SK-N-SH treated with all-trans-retinoic acid at 6 μM for 48 hours (cell line): Measurements from ENCODE around the gene CFAP157.

Source experiments
- ATAC-seq: fragments of 200-7000 bp; cut with Tn5 transposase; 3 replicates; pipeline ENCODE4 v1.9.1; 2020; ENCODE audit warnings: mild to moderate bottlenecking, moderate library complexity
- ARNTL ChIP-seq: fragments of 450-650 bp; formaldehyde crosslinking; IDR thresholded peaks from 2 replicates; pipeline ENCODE4 v1.5.0; 2020; ENCODE audit warnings: low read depth, mild to moderate bottlenecking, moderate library complexity, borderline replicate concordance
- BACH2 ChIP-seq: fragments of 250-450 bp; sonication (Bioruptor Pico); IDR thresholded peaks from 2 replicates; pipeline ENCODE4 v1.9.0; 2021; ENCODE audit warnings: mild to moderate bottlenecking, borderline replicate concordance
- CSDC2 ChIP-seq: fragments of 250-450 bp; sonication (Bioruptor Pico); IDR thresholded peaks from 2 replicates; pipeline ENCODE4 v1.5.0; 2020; ENCODE audit warnings: mild to moderate bottlenecking, moderate library complexity
- ESRRG ChIP-seq: fragments of 250-450 bp; sonication (Bioruptor Pico); IDR thresholded peaks from 2 replicates; pipeline ENCODE4 v1.6.1; 2021; ENCODE audit warnings: mild to moderate bottlenecking
- GLIS3 ChIP-seq: fragments of 250-450 bp; sonication (Bioruptor Pico); IDR thresholded peaks from 2 replicates; pipeline ENCODE4 v1.5.0; 2020; ENCODE audit warnings: mild to moderate bottlenecking, moderate library complexity
- ISL1 ChIP-seq: fragments of 250-450 bp; sonication (Bioruptor Pico); IDR thresholded peaks from 2 replicates; pipeline ENCODE4 v2.1.2; 2022; ENCODE audit warnings: mild to moderate bottlenecking, moderate library complexity
- OSR1 ChIP-seq: fragments of 250-450 bp; sonication (Bioruptor Pico); IDR thresholded peaks from 2 replicates; pipeline ENCODE4 v1.8.0; 2022; ENCODE audit warnings: moderate library complexity, mild to moderate bottlenecking, inconsistent platforms
- PATZ1 ChIP-seq: fragments of 250-450 bp; sonication (Bioruptor Pico); IDR thresholded peaks from 2 replicates; pipeline ENCODE4 v1.8.0; 2020; ENCODE audit warnings: mild to moderate bottlenecking, moderate library complexity, borderline replicate concordance
- POU6F1 ChIP-seq: fragments of 250-450 bp; sonication (Bioruptor Pico); IDR thresholded peaks from 2 replicates; pipeline ENCODE4 v1.8.0; 2021; ENCODE audit warnings: low read depth, mild to moderate bottlenecking, moderate library complexity, borderline replicate concordance
- PPARA ChIP-seq: fragments of 250-450 bp; sonication (Bioruptor Pico); IDR thresholded peaks from 2 replicates; pipeline ENCODE4 v1.5.0; 2020; ENCODE audit warnings: mild to moderate bottlenecking, borderline replicate concordance
- RARB ChIP-seq: fragments of 250-450 bp; sonication (Bioruptor Pico); IDR thresholded peaks from 2 replicates; pipeline ENCODE4 v1.8.0; 2021; ENCODE audit warnings: mild to moderate bottlenecking, moderate library complexity
- SNAI2 ChIP-seq: fragments of 250-450 bp; sonication (Bioruptor Pico); IDR thresholded peaks from 2 replicates; pipeline ENCODE4 v1.5.0; 2020; ENCODE audit warnings: mild to moderate bottlenecking, moderate library complexity
- TCF4 ChIP-seq: fragments of 250-450 bp; sonication (Bioruptor Pico); IDR thresholded peaks from 2 replicates; pipeline ENCODE4 v1.8.0; 2021; ENCODE audit warnings: mild to moderate bottlenecking, moderate library complexity, borderline replicate concordance
- TOX ChIP-seq: fragments of 250-450 bp; sonication (Bioruptor Pico); IDR thresholded peaks from 2 replicates; pipeline ENCODE4 v1.8.0; 2021; ENCODE audit warnings: mild to moderate bottlenecking, moderate library complexity, borderline replicate concordance
- ZC3H10 ChIP-seq: fragments of 250-450 bp; sonication (Bioruptor Pico); IDR thresholded peaks from 2 replicates; pipeline ENCODE4 v1.5.1; 2021; ENCODE audit warnings: mild to moderate bottlenecking, moderate library complexity
- ZFP3 ChIP-seq: fragments of 250-450 bp; sonication (Bioruptor Pico); IDR thresholded peaks from 2 replicates; pipeline ENCODE4 v1.5.0; 2020; ENCODE audit warnings: mild to moderate bottlenecking, moderate library complexity
- ZFP30 ChIP-seq: fragments of 450-650 bp; formaldehyde crosslinking; IDR thresholded peaks from 2 replicates; pipeline ENCODE4 v1.5.0; 2022; ENCODE audit warnings: mild to moderate bottlenecking, moderate library complexity
- ZNF565 ChIP-seq: fragments of 450-650 bp; formaldehyde crosslinking; conservative IDR thresholded peaks from 2 replicates; pipeline ENCODE4 v1.5.0; 2020; ENCODE audit warnings: low read depth, mild to moderate bottlenecking, moderate library complexity
- ZNF70 ChIP-seq: fragments of 450-650 bp; formaldehyde crosslinking; IDR thresholded peaks from 2 replicates; pipeline ENCODE4 v1.5.0; 2020; ENCODE audit warnings: mild to moderate bottlenecking, moderate library complexity
- ZNF8 ChIP-seq: fragments of 450-650 bp; formaldehyde crosslinking; IDR thresholded peaks from 2 replicates; pipeline ENCODE4 v1.5.0; 2020; ENCODE audit warnings: mild to moderate bottlenecking, moderate library complexity
- TF ChIP-seq, protein P1 (sequence below): fragments of 250-450 bp; sonication (Bioruptor Pico); IDR thresholded peaks from 2 replicates; pipeline ENCODE4 v1.5.1; 2020; ENCODE audit warnings: low read depth, mild to moderate bottlenecking, moderate library complexity
- TF ChIP-seq, protein P2 (sequence below): fragments of 250-450 bp; sonication (Bioruptor Pico); IDR thresholded peaks from 2 replicates; pipeline ENCODE4 v1.5.1; 2021; ENCODE audit warnings: mild to moderate bottlenecking, moderate library complexity

Gene CFAP157

DNA sequence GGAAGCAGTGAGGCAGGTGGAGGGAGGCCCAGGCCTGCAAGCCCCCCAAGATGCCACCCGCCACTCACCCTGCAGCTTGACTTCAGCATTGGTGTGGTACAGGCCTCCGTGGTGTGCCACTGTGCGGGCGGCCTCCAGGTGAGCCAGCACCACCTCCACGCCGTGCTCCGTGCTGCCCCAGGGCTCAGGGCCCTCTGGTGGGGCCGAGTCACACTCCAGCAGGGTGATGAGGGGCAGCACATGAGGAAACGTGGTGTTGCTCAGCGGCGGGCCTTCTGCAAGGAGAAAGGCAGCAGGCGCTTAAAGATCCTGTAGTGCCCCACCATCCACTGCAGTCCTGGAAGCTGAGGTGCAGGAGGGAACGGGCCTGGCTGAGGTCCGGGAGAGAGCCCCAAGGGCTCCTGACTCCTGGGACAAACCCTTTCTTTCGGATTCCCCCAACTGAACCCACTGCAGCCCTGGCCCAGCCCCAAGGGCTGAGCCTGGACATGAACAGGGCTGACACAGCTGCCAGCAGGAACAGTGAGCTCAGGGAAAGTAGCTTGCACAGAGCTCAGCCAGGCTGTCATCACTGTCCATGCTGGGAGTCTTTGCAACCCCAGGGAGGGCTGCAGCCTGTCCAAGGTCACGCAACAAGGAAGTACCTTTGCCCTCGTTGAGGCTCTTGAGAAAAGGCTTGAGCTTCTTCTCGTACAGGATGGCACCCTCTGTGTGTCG is 33.0 kb downstream of the CFAP157 start:
- no peak for ATAC-seq
- TF ChIP-seq GLIS3 (CRISPR knock-in tag) (no peak), RARB (CRISPR knock-in tag) (no peak), ZFP30 (CRISPR knock-in tag) (no peak), SNAI2 (CRISPR knock-in tag) (no peak), ZNF70 (CRISPR knock-in tag) (no peak), ESRRG (CRISPR knock-in tag) (no peak), ARNTL (no peak), CSDC2 (CRISPR knock-in tag) (no peak), ISL1 (CRISPR knock-in tag) (no peak), TCF4 (CRISPR knock-in tag) (no peak), BACH2 (CRISPR knock-in tag) (no peak), ZC3H10 (CRISPR knock-in tag) (no peak), TOX (CRISPR knock-in tag) (no peak), OSR1 (CRISPR knock-in tag) (no peak), PATZ1 (CRISPR knock-in tag) (no peak), POU6F1 (CRISPR knock-in tag) (no peak), ZNF8 (CRISPR knock-in tag) (no peak), ZNF565 (CRISPR knock-in tag) (no peak)
- TF ChIP-seq, protein P1, sequence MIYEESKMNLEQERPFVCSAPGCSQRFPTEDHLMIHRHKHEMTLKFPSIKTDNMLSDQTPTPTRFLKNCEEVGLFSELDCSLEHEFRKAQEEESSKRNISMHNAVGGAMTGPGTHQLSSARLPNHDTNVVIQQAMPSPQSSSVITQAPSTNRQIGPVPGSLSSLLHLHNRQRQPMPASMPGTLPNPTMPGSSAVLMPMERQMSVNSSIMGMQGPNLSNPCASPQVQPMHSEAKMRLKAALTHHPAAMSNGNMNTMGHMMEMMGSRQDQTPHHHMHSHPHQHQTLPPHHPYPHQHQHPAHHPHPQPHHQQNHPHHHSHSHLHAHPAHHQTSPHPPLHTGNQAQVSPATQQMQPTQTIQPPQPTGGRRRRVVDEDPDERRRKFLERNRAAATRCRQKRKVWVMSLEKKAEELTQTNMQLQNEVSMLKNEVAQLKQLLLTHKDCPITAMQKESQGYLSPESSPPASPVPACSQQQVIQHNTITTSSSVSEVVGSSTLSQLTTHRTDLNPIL (CRISPR knock-in tag): no peak
- TF ChIP-seq, protein P2, sequence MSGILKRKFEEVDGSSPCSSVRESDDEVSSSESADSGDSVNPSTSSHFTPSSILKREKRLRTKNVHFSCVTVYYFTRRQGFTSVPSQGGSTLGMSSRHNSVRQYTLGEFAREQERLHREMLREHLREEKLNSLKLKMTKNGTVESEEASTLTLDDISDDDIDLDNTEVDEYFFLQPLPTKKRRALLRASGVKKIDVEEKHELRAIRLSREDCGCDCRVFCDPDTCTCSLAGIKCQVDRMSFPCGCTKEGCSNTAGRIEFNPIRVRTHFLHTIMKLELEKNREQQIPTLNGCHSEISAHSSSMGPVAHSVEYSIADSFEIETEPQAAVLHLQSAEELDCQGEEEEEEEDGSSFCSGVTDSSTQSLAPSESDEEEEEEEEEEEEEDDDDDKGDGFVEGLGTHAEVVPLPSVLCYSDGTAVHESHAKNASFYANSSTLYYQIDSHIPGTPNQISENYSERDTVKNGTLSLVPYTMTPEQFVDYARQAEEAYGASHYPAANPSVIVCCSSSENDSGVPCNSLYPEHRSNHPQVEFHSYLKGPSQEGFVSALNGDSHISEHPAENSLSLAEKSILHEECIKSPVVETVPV (CRISPR knock-in tag): no peak

- TF ChIP-seq ZC3H10 (CRISPR knock-in tag): no peak
- no peak for TF ChIP-seq ZFP3
- no peak for TF ChIP-seq TOX (CRISPR knock-in tag)
- TF ChIP-seq, protein P1 (CRISPR knock-in tag): no peak
- no peak for TF ChIP-seq SNAI2 (CRISPR knock-in tag)
- TF ChIP-seq GLIS3 (CRISPR knock-in tag): no peak
- no peak for TF ChIP-seq ESRRG (CRISPR knock-in tag)
- no peak for TF ChIP-seq RARB (CRISPR knock-in tag)
- TF ChIP-seq, protein P2 (CRISPR knock-in tag): no peak
- TF ChIP-seq PPARA (CRISPR knock-in tag): no peak
- TF ChIP-seq CSDC2 (CRISPR knock-in tag): no peak
- TF ChIP-seq OSR1 (CRISPR knock-in tag): no peak
- TF ChIP-seq BACH2 (CRISPR knock-in tag): no peak
- no peak for TF ChIP-seq ZFP30 (CRISPR knock-in tag)
- TF ChIP-seq ARNTL: no peak
- no peak for ATAC-seq
These were observed 35.1 kb downstream of the CFAP157 start for GRCh38 chr9:127741831-127742434.
